Thymus (tissue), 11 donors: ENCODE data around the gene TARS2. TPM values are rescaled to one million over a fixed set of nuclear protein-coding genes. Genes with fewer than 3 reads are reported as not detected.

ENCODE experiments used
- DNase-seq, 9 donors: peaks; one replicate each; pipeline ENCODE4 v3.0.0-alpha.2; 2013; ENCODE audit warnings: low spot score in 9 of 9, low read depth in 6 of 9, missing footprints in 1 of 9
- H3K27ac ChIP-seq, 2 donors: one replicate each; pipeline ENCODE4 v1.5.1; 2013; ENCODE audit warnings: control low read depth in 1 of 2, low read depth in 1 of 2, low read length in 1 of 2, mild to moderate bottlenecking in 1 of 2, moderate library complexity in 1 of 2
- H3K27me3 ChIP-seq, 2 donors: one replicate each; pipeline ENCODE4 v1.5.1; 2013; ENCODE audit warnings: low read length in 1 of 2; ENCODE audit not compliant: control insufficient read depth in 2 of 2, insufficient read depth in 1 of 2
- H3K36me3 ChIP-seq, 2 donors: one replicate each; pipeline ENCODE4 v1.5.1; 2013; ENCODE audit warnings: low read length in 1 of 2, mild to moderate bottlenecking in 1 of 2, moderate library complexity in 1 of 2; ENCODE audit not compliant: control insufficient read depth in 2 of 2, insufficient read depth in 2 of 2
- H3K4me1 ChIP-seq, 2 donors: one replicate each; pipeline ENCODE4 v1.5.1; 2013; ENCODE audit warnings: low read length in 2 of 2; ENCODE audit not compliant: control insufficient read depth in 2 of 2, insufficient read depth in 2 of 2
- H3K4me3 ChIP-seq, 2 donors: one replicate each; pipeline ENCODE4 v1.5.1; 2013; ENCODE audit warnings: low read length in 2 of 2, control low read depth in 1 of 2, mild to moderate bottlenecking in 1 of 2
- H3K9me3 ChIP-seq, 2 donors: one replicate each; pipeline ENCODE4 v1.5.1; 2013; ENCODE audit warnings: low read length in 1 of 2, mild to moderate bottlenecking in 1 of 2; ENCODE audit not compliant: control insufficient read depth in 2 of 2, insufficient read depth in 1 of 2
- WGBS: extraction: QIAGEN DNeasy Blood & Tissue Kit; methylation state at CpG from one replicate; pipeline ENCODE4 v1.1.7; 2013; 5-methylcytosine and 5-hydroxymethylcytosine counted together
- polyA plus RNA-seq: library from polyadenylated mRNA; stranded (reverse); fragments of 200-250 nt; gene quantifications from one replicate; pipeline ENCODE4 v1.2.3, GENCODE V29; 2013
- total RNA-seq: library from RNA; stranded (reverse); fragments of 120-200 nt; gene quantifications from one replicate; pipeline ENCODE4 v1.2.4, GENCODE V29; 2013
- donor health status: healthy.

Gene TARS2
- total and polyA plus RNA-seq, 2 donors: 12.6 to 17.5 TPM

- no peak overlapping the region for H3K27ac ChIP-seq
- 67% methylated on average over 2 of the region's 2 CpGs for WGBS
- H3K4me3 ChIP-seq: no peak overlapping the region
- no peaks in the 10 kb centered on the region for H3K9me3 ChIP-seq
- H3K4me1 ChIP-seq: peaks cover 6 to 8% of the 10 kb centered on the region in 2 donors
- H3K27me3 ChIP-seq: no peaks in the 10 kb centered on the region
- peaks cover 0 to 4% of the 10 kb centered on the region in 2 donors for H3K36me3 ChIP-seq
- no peak for DNase-seq
Measured at GRCh38 chr1:150484861-150485260, 2.4 kb upstream of the TARS2 start.

- H3K9me3 ChIP-seq: no peaks in the 10 kb centered on the region
- DNase-seq: peak in 3 of 9 donors; percentile 4 to 13 (median 6)
- no peak overlapping the region for H3K27ac ChIP-seq
- peaks cover 6 to 8% of the 10 kb centered on the region in 2 donors for H3K4me1 ChIP-seq
- H3K4me3 ChIP-seq: peak overlapping the region; percentile 68 to 87
- 6% methylated on average over 7 of the region's 7 CpGs for WGBS
- no peaks in the 10 kb centered on the region for H3K27me3 ChIP-seq
- peaks cover 17 to 22% of the 10 kb centered on the region in 2 donors for H3K36me3 ChIP-seq
Measured at GRCh38 chr1:150487763-150488115, 520 bp downstream of the TARS2 start.

DNA sequence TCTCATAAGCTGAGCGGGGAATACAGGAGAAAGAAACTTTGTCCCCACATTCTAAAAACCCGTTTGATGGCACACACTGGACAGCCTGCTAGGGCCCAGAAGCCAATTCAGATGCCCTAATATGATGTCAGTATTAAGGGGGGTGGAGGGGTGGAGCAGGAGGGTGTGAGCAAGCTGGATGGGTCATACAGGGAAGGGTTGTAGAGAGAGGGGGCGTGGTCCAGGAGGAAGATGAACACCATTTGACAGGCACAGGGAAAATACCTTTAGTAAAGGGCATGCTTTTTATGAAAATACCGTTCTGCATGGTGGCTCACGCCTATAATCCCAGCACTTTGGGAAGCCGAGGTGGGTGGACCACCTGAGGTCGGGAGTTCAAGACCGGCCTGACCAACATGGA, 6.0 kb downstream of the TARS2 start:
- Histone ChIP-seq H3K4me1 (peaks cover under 1 to 1% of the 10 kb centered on the region in 2 donors), H3K4me3 (no peak overlapping the region), H3K27ac (no peak overlapping the region), H3K27me3 (no peaks in the 10 kb centered on the region), H3K9me3 (no peaks in the 10 kb centered on the region), H3K36me3 (peaks cover 36 to 45% of the 10 kb centered on the region in 2 donors)
- WGBS: 98% methylated on average over 8 of the region's 8 CpGs
- DNase-seq: no peak

- WGBS: 99% methylated on average over 10 of the region's 10 CpGs
- Histone ChIP-seq H3K4me3 (no peak overlapping the region), H3K9me3 (no peaks in the 10 kb centered on the region), H3K36me3 (peaks cover 35 to 50% of the 10 kb centered on the region in 2 donors), H3K4me1 (no peaks in the 10 kb centered on the region), H3K27me3 (no peaks in the 10 kb centered on the region), H3K27ac (no peak overlapping the region)
- no peak for DNase-seq
Measured at GRCh38 chr1:150498342-150498741, 11.1 kb downstream of the TARS2 start.

DNA sequence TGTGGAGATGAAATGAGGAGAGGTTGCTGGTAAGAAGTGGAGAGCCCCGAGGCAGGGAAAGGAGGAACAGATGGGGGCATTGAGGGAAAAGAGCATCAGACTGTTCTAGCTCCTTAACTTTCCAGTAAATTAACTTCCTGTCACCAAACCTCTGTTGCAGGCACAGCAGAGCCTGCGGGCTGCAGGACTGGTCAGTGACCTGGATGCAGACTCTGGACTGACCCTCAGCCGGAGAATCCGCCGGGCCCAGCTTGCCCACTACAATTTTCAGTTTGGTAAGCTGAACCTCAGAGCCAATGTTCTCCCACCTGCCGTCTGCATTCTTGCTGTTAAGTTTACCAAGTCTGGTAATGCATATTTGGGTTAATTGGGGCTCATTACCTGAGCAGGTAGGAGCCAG, 18.2 kb downstream of the TARS2 start:
- Histone ChIP-seq H3K9me3 (no peaks in the 10 kb centered on the region), H3K27me3 (no peaks in the 10 kb centered on the region), H3K4me3 (no peak overlapping the region), H3K4me1 (no peaks in the 10 kb centered on the region), H3K27ac (no peak overlapping the region), H3K36me3 (peaks cover 41 to 44% of the 10 kb centered on the region in 2 donors)
- no peak for DNase-seq
- WGBS: 97% methylated on average over 6 of the region's 6 CpGs

- WGBS: 87% methylated on average over 7 of the region's 7 CpGs
Measured at GRCh38 chr1:150507912-150508864, 21.0 kb downstream of the TARS2 start, which contains the start of gene ECM1. TSS of gene ECM1 (plus strand) at chr1:150508109. CDS start at chr1:150508210, 101 bp downstream.

GRCh38 chr1:150508982-150509381, 21.8 kb downstream of the TARS2 start:
- Histone ChIP-seq H3K36me3 (peaks cover 29 to 38% of the 10 kb centered on the region in 2 donors), H3K4me1 (peaks cover 0 to 10% of the 10 kb centered on the region in 2 donors), H3K4me3 (no peak overlapping the region), H3K27ac (no peak overlapping the region), H3K27me3 (no peaks in the 10 kb centered on the region), H3K9me3 (no peaks in the 10 kb centered on the region)
- 94% methylated on average over 4 of the region's 4 CpGs for WGBS
- no peak for DNase-seq

More at GRCh38 chr1:150507912-150508864, 21.0 kb downstream of the TARS2 start, which contains the start of gene ECM1:
- H3K4me1 ChIP-seq: peaks cover 0 to 4% of the 10 kb centered on the region in 2 donors
- peaks cover 29 to 40% of the 10 kb centered on the region in 2 donors for H3K36me3 ChIP-seq
- H3K9me3 ChIP-seq: no peaks in the 10 kb centered on the region
- DNase-seq: no peak
- H3K27ac ChIP-seq: no peak within 1 kb of the TSS
- no peak within 1 kb of the TSS for H3K4me3 ChIP-seq
- no peaks in the 10 kb centered on the region for H3K27me3 ChIP-seq

- WGBS: 97% methylated on average over 12 of the region's 12 CpGs
- no peaks in the 10 kb centered on the region for H3K9me3 ChIP-seq
- no peak overlapping the region for H3K27ac ChIP-seq
- no peak overlapping the region for H3K4me3 ChIP-seq
- peaks cover 0 to 15% of the 10 kb centered on the region in 2 donors for H3K27me3 ChIP-seq
- no peak for DNase-seq
- H3K4me1 ChIP-seq: peaks cover 0 to 28% of the 10 kb centered on the region in 2 donors
- peaks cover 5 to 15% of the 10 kb centered on the region in 2 donors for H3K36me3 ChIP-seq
Measured at GRCh38 chr1:150511551-150511950, 24.3 kb downstream of the TARS2 start.

DNA sequence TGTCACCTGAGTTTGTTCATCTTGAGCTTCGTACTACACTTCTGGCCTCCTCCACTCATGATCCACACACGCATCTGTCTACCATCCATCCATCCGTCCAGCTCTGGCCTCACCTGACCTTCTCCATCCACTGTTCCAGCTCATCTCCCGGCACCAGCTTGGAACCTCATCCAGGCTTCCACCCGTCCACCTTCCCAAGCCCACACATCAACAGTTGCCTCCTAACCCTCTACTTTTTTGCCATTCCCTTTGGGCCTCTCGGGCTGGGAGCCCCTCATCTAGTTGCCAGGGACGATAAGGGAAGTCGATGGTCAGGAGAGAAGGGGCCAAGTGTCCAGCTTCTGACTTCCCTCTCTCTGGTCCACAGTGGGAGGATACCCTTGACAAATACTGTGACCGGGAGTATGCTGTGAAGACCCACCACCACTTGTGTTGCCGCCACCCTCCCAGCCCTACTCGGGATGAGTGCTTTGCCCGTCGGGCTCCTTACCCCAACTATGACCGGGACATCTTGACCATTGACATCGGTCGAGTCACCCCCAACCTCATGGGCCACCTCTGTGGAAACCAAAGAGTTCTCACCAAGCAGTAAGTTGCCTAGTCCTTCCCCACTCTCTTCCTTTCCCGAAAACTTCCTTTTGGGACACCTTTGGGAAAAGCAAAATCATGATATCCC, 24.9 kb downstream of the TARS2 start:
- DNase-seq: no peak
- Histone ChIP-seq H3K27ac (no peak overlapping the region), H3K9me3 (no peaks in the 10 kb centered on the region), H3K4me3 (no peak overlapping the region), H3K4me1 (peaks cover 0 to 29% of the 10 kb centered on the region in 2 donors), H3K36me3 (peaks cover 0 to 9% of the 10 kb centered on the region in 2 donors), H3K27me3 (peaks cover 0 to 17% of the 10 kb centered on the region in 2 donors)
- 89% methylated on average over 17 of the region's 17 CpGs for WGBS
